ENCODE measurements around the gene ALPK1. TPM values are rescaled to one million over a fixed set of nuclear protein-coding genes. Genes with fewer than 3 reads are reported as not detected.

The ALPK1 gene
- total and polyA plus RNA-seq, 10 donors: 5.6 to 92.9 (median 51.0) TPM

DNA sequence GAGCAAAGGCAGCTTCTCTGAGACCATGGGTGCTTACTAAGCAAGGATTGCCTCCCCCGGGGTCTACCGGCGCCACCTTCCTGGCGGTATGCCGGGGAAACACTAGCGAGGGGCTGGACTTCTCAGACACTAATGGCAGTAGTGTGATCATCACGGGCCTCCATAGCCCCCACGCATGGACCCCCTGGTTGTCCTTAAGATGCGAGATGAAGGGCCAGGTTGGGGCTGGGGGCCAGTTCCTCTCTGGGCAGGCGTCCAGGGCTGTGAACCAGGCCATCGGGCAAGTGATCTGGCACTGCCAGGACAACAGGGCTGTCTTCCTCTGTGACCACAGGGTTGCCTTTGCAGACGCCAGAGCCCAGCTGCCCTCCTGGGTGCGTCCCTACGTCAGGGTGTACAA lies 60.7 kb downstream of the ALPK1 start:
- Histone ChIP-seq H3K36me3 (peaks cover 0 to 68% (median 16%) of the 10 kb centered on the region in 6 donors), H3K9me3 (peaks cover 0 to 19% (median 9%) of the 10 kb centered on the region in 8 donors), H3K27ac (no peak overlapping the region), H3K4me3 (no peak overlapping the region), H3K27me3 (replicated peaks in 1 of 7) (no peaks in the 10 kb centered on the region), H3K4me1 (no peaks in the 10 kb centered on the region)
- intact Hi-C loops (cut with DNase I; ENCODE audit: low total_unique reads): no loop called here
- 88 to 93% (median 91%) methylated on average over 11 to 14 of the region's 14 CpGs for WGBS, 5 donors
- DNase-seq: no peak
- TF ChIP-seq POLR2A (IDR thresholded peaks at IDR 0.05): no peak
- TF ChIP-seq POLR2AphosphoS5 (IDR thresholded peaks at IDR 0.05): no peak
- no peak for TF ChIP-seq CTCF (IDR thresholded peaks at IDR 0.05 in 8 of 11, conservative IDR thresholded peaks at IDR 0.05 in 3 of 11)

DNA sequence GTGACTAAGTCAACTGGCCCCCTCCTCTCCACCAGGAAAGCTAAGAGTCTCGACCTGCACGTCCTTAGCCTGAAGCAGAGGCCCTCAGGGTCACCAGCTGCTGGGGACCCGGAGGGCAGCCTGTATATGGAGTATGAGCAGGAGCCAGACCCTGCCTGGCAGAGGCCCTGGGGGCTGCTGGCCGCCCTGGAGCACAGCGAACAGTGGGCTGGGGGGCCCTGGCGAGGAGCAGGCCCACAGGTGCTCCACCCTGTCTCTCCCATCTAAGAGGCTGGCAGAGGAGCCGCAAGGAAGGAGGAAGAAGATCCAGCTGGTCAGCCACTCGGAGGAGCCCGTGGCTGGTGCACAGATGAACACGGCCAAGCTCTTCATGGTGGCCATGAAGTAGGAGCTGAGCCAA lies 61.2 kb downstream of the ALPK1 start:
- Histone ChIP-seq H3K27me3 (replicated peaks in 1 of 7) (no peaks in the 10 kb centered on the region), H3K9me3 (peaks cover 0 to 20% (median 10%) of the 10 kb centered on the region in 8 donors), H3K4me3 (no peak overlapping the region), H3K4me1 (no peaks in the 10 kb centered on the region), H3K36me3 (peaks cover 0 to 68% (median 16%) of the 10 kb centered on the region in 6 donors), H3K27ac (no peak overlapping the region)
- TF ChIP-seq POLR2A (IDR thresholded peaks at IDR 0.05) (no peak), CTCF (IDR thresholded peaks at IDR 0.05 in 8 of 11, conservative IDR thresholded peaks at IDR 0.05 in 3 of 11) (no peak)
- intact Hi-C loops (cut with DNase I; ENCODE audit: low total_unique reads): no loop called here
- 84 to 96% (median 94%) methylated on average over 5 to 10 of the region's 10 CpGs for WGBS, 5 donors
- DNase-seq: no peak

GRCh38 chr4:112358952-112359749 lies 62.0 kb downstream of the ALPK1 start:
- DNase-seq: no peak
- peaks cover 0 to 68% (median 16%) of the 10 kb centered on the region in 6 donors for H3K36me3 ChIP-seq
- no peaks in the 10 kb centered on the region for H3K27me3 ChIP-seq (replicated peaks in 1 of 7)
- H3K4me3 ChIP-seq: no peak overlapping the region
- intact Hi-C loops (cut with DNase I; ENCODE audit: low total_unique reads): no loop called here
- peaks cover 0 to 20% (median 10%) of the 10 kb centered on the region in 8 donors for H3K9me3 ChIP-seq
- TF ChIP-seq POLR2A (IDR thresholded peaks at IDR 0.05) (no peak), POLR2AphosphoS5 (IDR thresholded peaks at IDR 0.05) (no peak), CTCF (IDR thresholded peaks at IDR 0.05 in 8 of 11, conservative IDR thresholded peaks at IDR 0.05 in 3 of 11) (no peak)
- 96 to 98% (median 97%) methylated on average over 9 to 16 of the region's 16 CpGs for WGBS, 5 donors
- no peaks in the 10 kb centered on the region for H3K4me1 ChIP-seq
- H3K27ac ChIP-seq: no peak overlapping the region

- Histone ChIP-seq H3K36me3 (peaks cover 0 to 51% (median 10%) of the 10 kb centered on the region in 6 donors), H3K27ac (no peak overlapping the region), H3K27me3 (replicated peaks in 1 of 7) (no peaks in the 10 kb centered on the region), H3K4me3 (no peak overlapping the region), H3K4me1 (no peaks in the 10 kb centered on the region), H3K9me3 (peaks cover 0 to 38% (median 20%) of the 10 kb centered on the region in 8 donors)
- no peak for TF ChIP-seq CTCF (IDR thresholded peaks at IDR 0.05 in 8 of 11, conservative IDR thresholded peaks at IDR 0.05 in 3 of 11)
- TF ChIP-seq POLR2AphosphoS5 (IDR thresholded peaks at IDR 0.05): no peak
- TF ChIP-seq POLR2A (IDR thresholded peaks at IDR 0.05): no peak
- no peak for DNase-seq
- WGBS, 5 donors: 74 to 85% (median 77%) methylated on average over 5 to 6 of the region's 6 CpGs
- intact Hi-C loops (cut with DNase I; ENCODE audit: low total_unique reads): no loop called here
Observed at GRCh38 chr4:112361181-112361791, 64.1 kb downstream of the ALPK1 start.

Data from spleen (tissue), 11 donors.